Measurements from ENCODE around the gene GLIS1. TPM values are rescaled to one million over a fixed set of nuclear protein-coding genes. Genes with fewer than 3 reads are reported as not detected.

The GLIS1 gene
- total RNA-seq, 1 donor from 2014 or later = 2.5 TPM

- no peak for TF ChIP-seq CTCF (conservative IDR thresholded peaks at IDR 0.05; ENCODE audit: low read depth, low read length)
- no peak overlapping the region for H3K4me3 ChIP-seq (ENCODE audit: low read depth, low read length)
- no peak for DNase-seq (ENCODE audit: low read depth)
These were observed 35.8 kb downstream of the GLIS1 start for GRCh38 chr1:53703174-53703573.

- no peak for TF ChIP-seq CTCF (conservative IDR thresholded peaks at IDR 0.05; ENCODE audit: low read depth, low read length)
- no peak for DNase-seq (ENCODE audit: low read depth)
- H3K4me3 ChIP-seq (ENCODE audit: low read depth, low read length) = no peak overlapping the region
These were observed 36.6 kb downstream of the GLIS1 start for GRCh38 chr1:53702341-53702740.

- DNase-seq (ENCODE audit: low read depth) = no peak
- no peak overlapping the region for H3K4me3 ChIP-seq (ENCODE audit: low read depth, low read length)
- no peak for TF ChIP-seq CTCF (conservative IDR thresholded peaks at IDR 0.05; ENCODE audit: low read depth, low read length)
These were observed 38.2 kb downstream of the GLIS1 start for GRCh38 chr1:53700776-53701175.

GRCh38 chr1:53699981-53700380 is 39.0 kb downstream of the GLIS1 start:
- no peak overlapping the region for H3K4me3 ChIP-seq (ENCODE audit: low read depth, low read length)
- no peak for DNase-seq (ENCODE audit: low read depth)
- TF ChIP-seq CTCF (conservative IDR thresholded peaks at IDR 0.05; ENCODE audit: low read depth, low read length) = no peak

- DNase-seq (ENCODE audit: low read depth) = no peak
- H3K4me3 ChIP-seq (ENCODE audit: low read depth, low read length) = no peak overlapping the region
- no peak for TF ChIP-seq CTCF (conservative IDR thresholded peaks at IDR 0.05; ENCODE audit: low read depth, low read length)
These were observed 40.5 kb downstream of the GLIS1 start for GRCh38 chr1:53698384-53698980.

GRCh38 chr1:53697721-53698383 is 41.1 kb downstream of the GLIS1 start:
- TF ChIP-seq CTCF (conservative IDR thresholded peaks at IDR 0.05; ENCODE audit: low read depth, low read length) = no peak
- H3K4me3 ChIP-seq (ENCODE audit: low read depth, low read length) = no peak overlapping the region
- DNase-seq (ENCODE audit: low read depth) = peak; percentile 13

- no peak for TF ChIP-seq CTCF (conservative IDR thresholded peaks at IDR 0.05; ENCODE audit: low read depth, low read length)
- H3K4me3 ChIP-seq (ENCODE audit: low read depth, low read length) = no peak overlapping the region
- no peak for DNase-seq (ENCODE audit: low read depth)
These were observed 42.0 kb downstream of the GLIS1 start for GRCh38 chr1:53696990-53697389.
